Kidney (tissue), 14 donors: Measurements from ENCODE around the gene KLF11. TPM values are rescaled to one million over a fixed set of nuclear protein-coding genes. Genes with fewer than 3 reads are reported as not detected.

Source experiments
- DNase-seq, 5 donors: peaks; one replicate each; pipeline ENCODE4 v3.0.0-alpha.2; 2013 to 2020
- FAIRE-seq: peaks from 2 replicates; lab custom pipeline; 2012; peaks lifted over from hg19 to GRCh38; lab: Jason Lieb, UNC
- H3K27ac ChIP-seq, 2 donors: one replicate each; pipeline ENCODE4 v1.7.0; 2013; ENCODE audit warnings: low read depth in 2 of 2, low read length in 2 of 2, inconsistent platforms in 1 of 2
- H3K27me3 ChIP-seq: one replicate; pipeline ENCODE4 v1.7.1; 2013; ENCODE audit warnings: low read length, inconsistent platforms; ENCODE audit not compliant: control insufficient read depth, insufficient read depth
- H3K36me3 ChIP-seq, 3 donors: one replicate each; pipeline versions ENCODE4 v1.7.0 to v1.7.1; 2013; ENCODE audit warnings: low read length in 3 of 3, control low read depth in 1 of 3, inconsistent platforms in 1 of 3; ENCODE audit not compliant: insufficient read depth in 3 of 3, control insufficient read depth in 2 of 3
- H3K4me1 ChIP-seq, 3 donors: one replicate each; pipeline versions ENCODE4 v1.7.0 to v1.7.1; 2013; ENCODE audit warnings: low read length in 3 of 3, inconsistent platforms in 1 of 3, low read depth in 1 of 3; ENCODE audit not compliant: control insufficient read depth in 2 of 3, insufficient read depth in 2 of 3
- H3K4me3 ChIP-seq, 3 donors: one replicate each; pipeline versions ENCODE4 v1.7.0 to v1.8.1; 2013; ENCODE audit warnings: low read length in 3 of 3, control low read depth in 1 of 3, inconsistent platforms in 1 of 3
- H3K9ac ChIP-seq, 3 donors: one replicate each; pipeline versions ENCODE4 v1.7.0 to v1.7.1; 2013; ENCODE audit warnings: low read length in 3 of 3, control low read depth in 1 of 3, inconsistent platforms in 1 of 3
- H3K9me3 ChIP-seq, 3 donors: one replicate each; pipeline versions ENCODE4 v1.7.0 to v1.7.1; 2013; ENCODE audit warnings: low read length in 3 of 3, control low read depth in 1 of 3, inconsistent platforms in 1 of 3; ENCODE audit not compliant: control insufficient read depth in 2 of 3, insufficient read depth in 1 of 3
- intact Hi-C: fragments of 100-400 bp; cut with DNase I; formaldehyde crosslinking; loops from one replicate; pipeline ENCODE4 v1.11.1; 2022
- polyA plus RNA-seq: library from polyadenylated mRNA; stranded (reverse); fragments of 350-450 nt; fragmentation: Illumina TruSeq; extraction: RNeasy Lipid Tissue Mini Kit (QIAGEN cat#74804); gene quantifications from one replicate; pipeline ENCODE4 v1.2.3, GENCODE V29; 2014; ENCODE audit warnings: low read depth, low replicate concordance; ENCODE audit not compliant: insufficient read depth
- total RNA-seq: library from RNA; stranded (reverse); fragmentation: NEBNext Ultra II Directional; extraction: Animal tissue kit (Norgen Biotek cat#: 25700); gene quantifications from one replicate; pipeline ENCODE4 v1.2.1, GENCODE V29; 2021
- TF ChIP-seq, protein P1 (sequence below): IDR thresholded peaks from 3 replicates; pipeline ENCODE4 v1.5.1; 2012; ENCODE audit warnings: mild to moderate bottlenecking, moderate library complexity, borderline replicate concordance; ENCODE audit not compliant: insufficient read depth; ENCODE audit errors: extremely low read depth
- donor health status: control.
- donor health status: control.
- donor health status: control.
- donor health status: control.
- donor health status: control.
- donor health status: DM: yes; HTN: yes; CAD: no.
- donor health status: Normal renal cell carcinoma (clear cell type).

Gene KLF11
- total and polyA plus RNA-seq, 2 donors from 2014 or later, result 9.4 to 34.0 TPM

DNA sequence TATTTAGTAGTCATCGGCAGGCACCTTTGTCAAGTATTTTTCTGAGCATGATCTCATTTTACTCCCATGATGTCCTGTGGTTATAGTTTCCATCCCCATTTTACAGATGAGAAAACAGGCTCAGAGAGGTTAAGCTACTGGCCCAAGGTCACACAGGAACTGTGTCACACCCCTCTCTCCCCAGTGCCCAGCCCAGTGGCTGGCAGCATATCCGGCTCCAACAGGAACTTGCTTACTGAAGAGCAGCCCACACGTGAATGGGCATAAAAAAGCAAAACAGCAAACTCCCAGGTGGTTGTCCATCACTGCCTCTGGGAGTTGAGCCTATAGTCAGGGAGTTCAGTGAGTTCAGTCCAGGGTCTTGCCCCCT is 8.3 kb upstream of the KLF11 start:
- Histone ChIP-seq H3K9ac (no peak overlapping the region), H3K4me1 (peaks cover 0 to 30% (median 23%) of the 10 kb centered on the region in 3 donors), H3K27me3 (no peaks in the 10 kb centered on the region), H3K9me3 (no peaks in the 10 kb centered on the region), H3K4me3 (no peak overlapping the region), H3K27ac (no peak overlapping the region), H3K36me3 (no peaks in the 10 kb centered on the region)
- FAIRE-seq (no peak), DNase-seq (peak in 1 of 5 donors; percentile 37)
- intact Hi-C loops, result no loop called here
- TF ChIP-seq, protein P1, sequence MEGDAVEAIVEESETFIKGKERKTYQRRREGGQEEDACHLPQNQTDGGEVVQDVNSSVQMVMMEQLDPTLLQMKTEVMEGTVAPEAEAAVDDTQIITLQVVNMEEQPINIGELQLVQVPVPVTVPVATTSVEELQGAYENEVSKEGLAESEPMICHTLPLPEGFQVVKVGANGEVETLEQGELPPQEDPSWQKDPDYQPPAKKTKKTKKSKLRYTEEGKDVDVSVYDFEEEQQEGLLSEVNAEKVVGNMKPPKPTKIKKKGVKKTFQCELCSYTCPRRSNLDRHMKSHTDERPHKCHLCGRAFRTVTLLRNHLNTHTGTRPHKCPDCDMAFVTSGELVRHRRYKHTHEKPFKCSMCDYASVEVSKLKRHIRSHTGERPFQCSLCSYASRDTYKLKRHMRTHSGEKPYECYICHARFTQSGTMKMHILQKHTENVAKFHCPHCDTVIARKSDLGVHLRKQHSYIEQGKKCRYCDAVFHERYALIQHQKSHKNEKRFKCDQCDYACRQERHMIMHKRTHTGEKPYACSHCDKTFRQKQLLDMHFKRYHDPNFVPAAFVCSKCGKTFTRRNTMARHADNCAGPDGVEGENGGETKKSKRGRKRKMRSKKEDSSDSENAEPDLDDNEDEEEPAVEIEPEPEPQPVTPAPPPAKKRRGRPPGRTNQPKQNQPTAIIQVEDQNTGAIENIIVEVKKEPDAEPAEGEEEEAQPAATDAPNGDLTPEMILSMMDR, result no peak

DNA sequence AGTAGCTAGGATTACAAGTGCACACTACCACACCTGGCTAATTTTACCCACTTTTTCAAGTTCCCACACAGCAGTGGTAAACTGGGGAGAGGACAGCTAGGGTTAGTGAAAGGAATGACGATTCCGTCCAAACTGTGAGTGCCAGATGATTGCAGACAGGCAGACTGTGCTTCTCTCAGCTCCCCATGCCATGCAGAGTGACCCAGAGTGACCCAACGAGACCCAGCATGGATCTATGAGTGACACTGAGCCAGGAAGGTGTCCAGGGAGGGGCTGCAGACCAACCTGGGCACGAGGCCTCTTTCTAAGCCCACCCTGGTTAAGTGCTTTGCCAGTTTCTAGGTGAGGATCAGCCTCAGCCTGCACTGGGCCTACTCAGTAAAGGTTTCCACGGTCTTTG is 7.7 kb upstream of the KLF11 start:
- Histone ChIP-seq H3K4me3 (no peak overlapping the region), H3K9me3 (no peaks in the 10 kb centered on the region), H3K27me3 (no peaks in the 10 kb centered on the region), H3K36me3 (no peaks in the 10 kb centered on the region), H3K9ac (peak overlapping the region in 1 of 3 donors; percentile 80), H3K27ac (peak overlapping the region in 1 of 2 donors; percentile 90), H3K4me1 (peaks cover 0 to 30% (median 25%) of the 10 kb centered on the region in 3 donors)
- TF ChIP-seq, protein P1, result no peak
- intact Hi-C loops, result no loop called here
- FAIRE-seq (no peak), DNase-seq (peak in 1 of 5 donors; percentile 29)

DNA sequence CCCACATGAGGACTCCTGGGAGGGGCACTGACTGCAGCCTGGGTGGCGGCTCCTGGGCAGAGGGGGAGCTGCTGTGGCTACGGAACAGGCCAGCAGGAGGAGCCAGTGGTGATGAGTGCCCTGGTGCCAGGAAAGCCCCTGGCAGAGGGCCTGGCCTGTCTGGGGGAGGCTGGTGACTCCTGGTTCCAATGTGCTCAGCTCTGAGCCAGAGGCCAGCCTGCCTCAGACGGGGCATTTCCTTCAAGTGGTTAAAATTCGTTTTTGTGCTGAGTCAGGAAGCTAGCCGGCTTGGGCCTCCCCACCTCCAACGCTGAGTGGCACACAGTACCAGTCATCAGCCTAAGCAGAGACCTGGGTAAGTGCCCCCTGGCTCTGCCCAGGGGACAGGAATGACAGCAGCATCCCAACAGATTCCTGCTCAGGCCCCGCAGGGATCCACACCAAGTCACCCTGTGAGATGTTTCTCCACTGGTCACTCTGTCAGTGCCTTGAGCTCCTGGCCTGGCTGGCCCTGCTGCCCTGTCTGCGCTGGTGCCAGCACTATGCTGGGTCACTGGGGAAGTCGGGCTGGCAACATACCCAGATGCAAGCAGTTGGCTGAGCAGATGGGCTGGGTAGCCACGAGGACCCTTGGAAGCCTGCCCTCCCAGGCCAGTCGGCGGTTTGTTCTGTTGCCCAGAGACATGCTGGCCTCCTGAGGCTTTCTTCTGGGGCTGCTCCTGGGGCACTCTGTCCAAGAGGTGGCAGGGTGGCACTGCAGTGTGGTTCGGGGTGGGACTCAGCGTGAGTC is 7.1 kb upstream of the KLF11 start:
- no peak for FAIRE-seq
- H3K27me3 ChIP-seq, result no peaks in the 10 kb centered on the region
- intact Hi-C loops, result no loop called here
- DNase-seq, result peak in 2 of 5 donors; percentile 36 to 92
- H3K4me3 ChIP-seq, result no peak overlapping the region
- TF ChIP-seq, protein P1, result peak; percentile 49
- peaks cover 0 to 30% (median 28%) of the 10 kb centered on the region in 3 donors for H3K4me1 ChIP-seq
- H3K9me3 ChIP-seq, result no peaks in the 10 kb centered on the region
- peak overlapping the region in 1 of 3 donors; percentile 80 for H3K9ac ChIP-seq
- no peaks in the 10 kb centered on the region for H3K36me3 ChIP-seq
- H3K27ac ChIP-seq, result peak overlapping the region; percentile 89 to 90
